HL-60 (cell line): ENCODE measurements around the gene INO80.

ENCODE experiments used
- GABPA ChIP-seq: IDR thresholded peaks from 2 replicates; pipeline ENCODE4 v1.6.1; 2012; ENCODE audit warnings: low read depth
- POLR2AphosphoS5 ChIP-seq: IDR thresholded peaks from 2 replicates; pipeline ENCODE4 v1.6.1; 2012; ENCODE audit warnings: low read depth
- SPI1 ChIP-seq: IDR thresholded peaks from 2 replicates; pipeline ENCODE4 v1.6.1; 2012; ENCODE audit warnings: low read depth, mild to moderate bottlenecking, borderline replicate concordance
- TF ChIP-seq, protein P1 (sequence below): IDR thresholded peaks from one replicate; pipeline ENCODE4 v1.5.1; 2011; ENCODE audit warnings: low read length, control low read depth, inconsistent platforms; ENCODE audit not compliant: insufficient read depth
- TF ChIP-seq, protein P2 (sequence below): IDR thresholded peaks from 2 replicates; pipeline ENCODE4 v1.6.1; 2012; ENCODE audit warnings: low read depth; ENCODE audit not compliant: insufficient replicate concordance

DNA sequence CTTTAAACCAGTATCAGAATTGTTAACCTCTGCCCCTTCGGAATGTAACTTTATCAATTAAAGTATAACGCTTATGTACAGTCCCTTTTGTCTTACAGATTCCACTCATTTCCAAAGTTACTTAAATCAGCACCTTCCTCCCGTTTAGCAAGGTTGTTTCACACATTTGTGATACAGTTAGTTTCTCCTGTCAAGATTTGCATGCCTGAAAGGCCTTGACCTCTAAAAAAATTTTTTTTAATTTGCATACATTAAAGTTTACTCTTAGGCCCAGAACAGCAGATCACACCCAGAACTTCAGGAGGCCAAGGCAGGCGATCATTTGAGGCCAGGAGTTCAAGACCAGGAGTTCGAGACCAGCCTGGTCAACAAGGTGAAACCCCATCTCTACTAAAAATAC, 9.1 kb downstream of the INO80 start:
- TF ChIP-seq GABPA, result no peak
- TF ChIP-seq, protein P1, sequence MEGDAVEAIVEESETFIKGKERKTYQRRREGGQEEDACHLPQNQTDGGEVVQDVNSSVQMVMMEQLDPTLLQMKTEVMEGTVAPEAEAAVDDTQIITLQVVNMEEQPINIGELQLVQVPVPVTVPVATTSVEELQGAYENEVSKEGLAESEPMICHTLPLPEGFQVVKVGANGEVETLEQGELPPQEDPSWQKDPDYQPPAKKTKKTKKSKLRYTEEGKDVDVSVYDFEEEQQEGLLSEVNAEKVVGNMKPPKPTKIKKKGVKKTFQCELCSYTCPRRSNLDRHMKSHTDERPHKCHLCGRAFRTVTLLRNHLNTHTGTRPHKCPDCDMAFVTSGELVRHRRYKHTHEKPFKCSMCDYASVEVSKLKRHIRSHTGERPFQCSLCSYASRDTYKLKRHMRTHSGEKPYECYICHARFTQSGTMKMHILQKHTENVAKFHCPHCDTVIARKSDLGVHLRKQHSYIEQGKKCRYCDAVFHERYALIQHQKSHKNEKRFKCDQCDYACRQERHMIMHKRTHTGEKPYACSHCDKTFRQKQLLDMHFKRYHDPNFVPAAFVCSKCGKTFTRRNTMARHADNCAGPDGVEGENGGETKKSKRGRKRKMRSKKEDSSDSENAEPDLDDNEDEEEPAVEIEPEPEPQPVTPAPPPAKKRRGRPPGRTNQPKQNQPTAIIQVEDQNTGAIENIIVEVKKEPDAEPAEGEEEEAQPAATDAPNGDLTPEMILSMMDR, result no peak
- no peak for TF ChIP-seq POLR2AphosphoS5
- TF ChIP-seq SPI1, result no peak
- TF ChIP-seq, protein P2, sequence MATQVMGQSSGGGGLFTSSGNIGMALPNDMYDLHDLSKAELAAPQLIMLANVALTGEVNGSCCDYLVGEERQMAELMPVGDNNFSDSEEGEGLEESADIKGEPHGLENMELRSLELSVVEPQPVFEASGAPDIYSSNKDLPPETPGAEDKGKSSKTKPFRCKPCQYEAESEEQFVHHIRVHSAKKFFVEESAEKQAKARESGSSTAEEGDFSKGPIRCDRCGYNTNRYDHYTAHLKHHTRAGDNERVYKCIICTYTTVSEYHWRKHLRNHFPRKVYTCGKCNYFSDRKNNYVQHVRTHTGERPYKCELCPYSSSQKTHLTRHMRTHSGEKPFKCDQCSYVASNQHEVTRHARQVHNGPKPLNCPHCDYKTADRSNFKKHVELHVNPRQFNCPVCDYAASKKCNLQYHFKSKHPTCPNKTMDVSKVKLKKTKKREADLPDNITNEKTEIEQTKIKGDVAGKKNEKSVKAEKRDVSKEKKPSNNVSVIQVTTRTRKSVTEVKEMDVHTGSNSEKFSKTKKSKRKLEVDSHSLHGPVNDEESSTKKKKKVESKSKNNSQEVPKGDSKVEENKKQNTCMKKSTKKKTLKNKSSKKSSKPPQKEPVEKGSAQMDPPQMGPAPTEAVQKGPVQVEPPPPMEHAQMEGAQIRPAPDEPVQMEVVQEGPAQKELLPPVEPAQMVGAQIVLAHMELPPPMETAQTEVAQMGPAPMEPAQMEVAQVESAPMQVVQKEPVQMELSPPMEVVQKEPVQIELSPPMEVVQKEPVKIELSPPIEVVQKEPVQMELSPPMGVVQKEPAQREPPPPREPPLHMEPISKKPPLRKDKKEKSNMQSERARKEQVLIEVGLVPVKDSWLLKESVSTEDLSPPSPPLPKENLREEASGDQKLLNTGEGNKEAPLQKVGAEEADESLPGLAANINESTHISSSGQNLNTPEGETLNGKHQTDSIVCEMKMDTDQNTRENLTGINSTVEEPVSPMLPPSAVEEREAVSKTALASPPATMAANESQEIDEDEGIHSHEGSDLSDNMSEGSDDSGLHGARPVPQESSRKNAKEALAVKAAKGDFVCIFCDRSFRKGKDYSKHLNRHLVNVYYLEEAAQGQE, result no peak
